LNCAP (cell line): Measurements from ENCODE around the gene FDXACB1.

ENCODE experiments used
- TF ChIP-seq, protein P1 (sequence below): fragments of 450-650 bp; IDR thresholded peaks from 2 replicates; pipeline ENCODE4 v1.5.1; 2017; ENCODE audit warnings: mild to moderate bottlenecking

FDXACB1 gene

DNA sequence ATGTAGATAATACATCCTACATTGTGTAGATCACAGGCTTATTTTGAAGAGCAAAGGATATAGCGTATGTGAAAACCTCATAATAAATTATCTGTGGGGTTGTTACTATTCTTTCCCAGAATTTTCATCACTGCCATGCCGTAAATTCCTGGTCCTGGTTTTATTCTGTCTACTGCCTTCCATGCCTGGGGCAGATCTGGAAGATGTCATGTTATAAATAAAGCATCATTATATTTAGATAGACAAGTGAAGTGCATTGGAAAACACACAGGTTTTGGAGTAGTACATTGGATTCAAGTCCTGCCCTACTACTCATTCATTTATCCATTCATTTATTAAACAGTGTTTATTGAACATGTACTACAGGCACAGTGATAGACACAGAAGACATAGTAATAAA, 41.9 kb upstream of the FDXACB1 start:
- TF ChIP-seq, protein P1, sequence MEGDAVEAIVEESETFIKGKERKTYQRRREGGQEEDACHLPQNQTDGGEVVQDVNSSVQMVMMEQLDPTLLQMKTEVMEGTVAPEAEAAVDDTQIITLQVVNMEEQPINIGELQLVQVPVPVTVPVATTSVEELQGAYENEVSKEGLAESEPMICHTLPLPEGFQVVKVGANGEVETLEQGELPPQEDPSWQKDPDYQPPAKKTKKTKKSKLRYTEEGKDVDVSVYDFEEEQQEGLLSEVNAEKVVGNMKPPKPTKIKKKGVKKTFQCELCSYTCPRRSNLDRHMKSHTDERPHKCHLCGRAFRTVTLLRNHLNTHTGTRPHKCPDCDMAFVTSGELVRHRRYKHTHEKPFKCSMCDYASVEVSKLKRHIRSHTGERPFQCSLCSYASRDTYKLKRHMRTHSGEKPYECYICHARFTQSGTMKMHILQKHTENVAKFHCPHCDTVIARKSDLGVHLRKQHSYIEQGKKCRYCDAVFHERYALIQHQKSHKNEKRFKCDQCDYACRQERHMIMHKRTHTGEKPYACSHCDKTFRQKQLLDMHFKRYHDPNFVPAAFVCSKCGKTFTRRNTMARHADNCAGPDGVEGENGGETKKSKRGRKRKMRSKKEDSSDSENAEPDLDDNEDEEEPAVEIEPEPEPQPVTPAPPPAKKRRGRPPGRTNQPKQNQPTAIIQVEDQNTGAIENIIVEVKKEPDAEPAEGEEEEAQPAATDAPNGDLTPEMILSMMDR = no peak

DNA sequence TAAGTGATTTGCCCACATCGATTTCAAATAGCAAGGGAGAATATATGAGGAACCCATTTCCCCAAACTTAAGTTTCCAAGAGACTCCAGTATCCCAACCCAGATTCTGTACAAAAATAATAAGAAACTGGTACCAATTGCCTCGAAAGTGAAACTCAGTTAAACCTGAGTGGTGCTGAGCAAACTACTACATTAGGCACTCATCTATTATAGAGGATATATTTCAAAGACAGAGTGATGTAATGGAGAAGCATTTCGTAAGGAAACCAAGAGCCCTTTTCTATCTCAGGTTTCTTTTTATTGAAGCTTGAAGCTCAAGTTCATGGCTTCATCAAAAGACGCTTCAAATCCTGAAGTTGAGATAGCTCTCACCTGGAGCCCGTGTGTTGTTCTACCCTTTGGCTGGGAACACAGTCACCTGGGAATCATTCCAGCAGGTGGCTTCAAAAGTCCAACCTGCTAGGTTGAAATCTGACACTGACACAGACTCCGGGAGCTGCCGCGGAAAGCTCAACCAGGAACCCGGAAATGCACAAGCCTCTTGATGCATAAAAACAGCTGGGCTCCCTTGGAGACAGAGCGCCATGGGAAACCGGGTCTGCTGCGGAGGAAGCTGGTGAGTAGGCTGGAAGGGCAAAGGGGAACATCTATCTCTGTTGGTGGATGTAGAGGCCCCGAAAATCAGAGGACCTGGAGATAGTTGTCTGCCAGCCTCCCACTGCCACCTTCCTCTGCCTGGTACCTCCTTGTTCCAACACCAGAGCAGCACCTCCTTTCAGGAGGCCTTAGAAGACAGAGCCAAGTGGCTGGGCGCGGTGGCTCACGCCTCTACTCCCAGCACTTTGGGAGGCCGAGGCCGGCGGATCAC, 39.7 kb upstream of the FDXACB1 start, which contains the start of gene C11orf52:
Gene C11orf52, plus strand, starts transcription at position 524 of the 867 bp plus-strand sequence. Its CDS starts 60 bp downstream, at position 584.
- TF ChIP-seq, protein P1 = no peak

DNA sequence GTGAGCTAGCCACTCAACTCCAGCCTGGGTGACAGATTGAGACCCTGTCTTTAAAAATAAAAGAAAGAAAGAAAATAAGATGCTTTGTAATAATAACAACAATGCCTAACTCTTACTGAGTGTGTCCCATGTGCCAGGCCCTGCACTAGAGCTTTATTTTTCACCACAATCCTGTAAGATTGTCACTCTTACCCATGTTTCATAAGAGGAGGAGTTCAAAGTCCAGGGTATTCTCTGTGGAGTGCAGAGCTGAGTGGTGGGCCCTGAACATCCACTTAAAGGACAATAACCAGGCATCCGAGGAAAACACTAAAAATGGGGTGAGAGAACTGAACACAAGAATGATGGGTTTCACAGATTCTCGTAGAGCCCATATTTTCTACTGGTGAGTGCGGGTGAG, 38.8 kb upstream of the FDXACB1 start:
- TF ChIP-seq, protein P1 = no peak

DNA sequence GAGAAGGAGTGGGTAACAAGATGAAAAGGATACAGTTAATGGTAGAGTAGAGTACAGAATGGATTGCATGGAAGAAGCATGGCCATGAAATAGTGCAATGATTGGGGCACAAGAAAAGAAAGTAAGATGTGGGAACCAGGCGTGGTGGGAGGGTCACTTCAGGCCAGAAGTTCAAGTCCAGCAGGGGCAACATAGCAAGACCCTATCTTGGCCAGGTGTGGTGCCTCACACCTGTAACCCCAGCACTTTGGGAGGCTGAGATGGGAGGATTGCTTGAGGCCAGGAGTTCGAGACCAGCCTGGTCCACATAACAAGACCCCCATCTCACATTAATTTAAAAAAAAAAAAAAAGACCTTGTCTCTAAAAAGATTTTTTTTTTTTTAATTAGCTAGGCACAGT, 38.3 kb upstream of the FDXACB1 start:
- TF ChIP-seq, protein P1 = no peak

DNA sequence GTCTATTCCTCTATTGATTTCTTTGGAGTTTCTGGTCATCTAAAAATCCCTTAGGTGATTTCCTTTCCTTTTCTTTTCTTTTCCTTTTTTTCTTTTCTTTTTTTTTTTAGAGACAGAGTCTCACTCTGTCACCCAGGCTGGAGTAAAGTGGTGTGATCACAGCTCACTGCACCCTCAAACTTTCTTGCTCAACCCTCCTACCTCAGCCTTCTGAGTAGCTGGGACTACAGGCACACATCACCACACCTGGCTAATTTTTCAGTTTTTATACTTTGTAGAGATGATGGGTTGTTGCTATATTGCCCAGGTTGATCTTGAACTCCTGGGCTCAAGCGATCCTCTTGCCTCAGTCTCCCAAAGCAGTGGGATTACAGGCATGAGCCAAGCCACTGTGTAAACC, 37.8 kb upstream of the FDXACB1 start:
- TF ChIP-seq, protein P1 = no peak

DNA sequence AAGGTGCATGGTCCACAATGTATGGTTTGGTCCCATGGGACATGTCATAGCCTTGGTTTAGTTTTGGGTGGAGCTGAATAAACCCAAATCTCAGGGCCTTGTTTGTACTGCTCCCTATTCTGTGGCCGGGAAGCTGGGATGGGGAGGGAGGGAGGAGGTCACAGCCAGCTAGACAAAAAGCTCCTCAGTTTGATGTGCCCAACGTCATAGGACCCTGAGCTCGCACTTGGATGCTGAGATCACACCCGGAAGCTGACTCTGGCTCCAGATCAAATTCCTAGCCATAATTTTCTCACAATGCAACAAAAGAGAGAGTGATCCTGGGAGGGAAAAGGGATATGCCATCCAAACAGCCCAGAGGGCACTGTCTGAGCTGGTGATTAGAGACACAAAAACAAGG, 35.0 kb upstream of the FDXACB1 start:
- TF ChIP-seq, protein P1 = no peak

DNA sequence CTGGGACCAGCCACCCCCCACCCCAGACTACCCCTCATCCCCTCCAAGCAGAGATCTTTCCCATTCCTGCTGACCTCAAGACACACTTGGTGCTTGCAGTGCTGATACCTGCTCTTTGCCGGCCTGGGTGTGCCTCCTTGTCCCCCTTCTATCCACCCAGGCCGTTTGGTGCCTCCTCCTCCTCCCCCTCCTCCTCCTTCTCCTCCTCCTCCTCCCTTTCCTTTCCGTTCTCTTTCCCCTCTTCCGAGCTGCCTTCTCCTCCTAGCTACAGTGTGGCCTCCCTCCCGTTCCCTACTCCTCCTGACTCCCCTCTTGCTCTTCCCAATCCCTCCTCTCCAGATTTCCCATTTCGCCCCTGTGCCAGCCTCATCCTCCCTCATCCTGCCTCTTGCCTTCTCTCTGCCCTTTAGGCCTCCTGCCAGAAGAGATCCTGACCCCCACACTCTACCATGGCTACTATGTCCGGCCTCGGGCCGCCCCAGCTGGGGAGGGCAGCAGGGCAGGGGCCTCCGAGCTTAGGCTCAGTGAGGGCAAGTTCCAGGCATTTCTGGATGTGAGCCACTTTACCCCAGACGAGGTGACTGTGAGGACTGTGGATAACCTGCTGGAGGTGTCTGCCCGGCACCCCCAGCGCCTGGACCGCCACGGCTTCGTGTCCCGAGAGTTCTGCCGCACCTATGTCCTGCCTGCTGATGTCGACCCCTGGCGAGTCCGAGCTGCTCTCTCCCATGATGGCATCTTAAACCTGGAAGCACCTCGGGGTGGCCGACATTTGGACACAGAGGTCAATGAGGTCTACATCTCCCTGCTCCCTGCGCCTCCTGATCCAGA, 34.3 kb upstream of the FDXACB1 start:
- TF ChIP-seq, protein P1 = no peak
